ENCODE data around the gene LYPD4.
"Not testable (repeated sequence)": the region's sequence is repeated elsewhere in the genome, so short reads cannot be mapped to it uniquely, and the experiment has no call there.

LYPD4 gene

GRCh38 chr19:41876847-41877832 is 32.7 kb upstream of the LYPD4 start, which contains the start of gene CD79A:
TSS of gene CD79A (plus strand) at chr19:41877279. CDS start at chr19:41877305, 26 bp downstream.
- peak; percentile 85 for DNase-seq
- in situ Hi-C loops (cut with MboI; ENCODE audit: low pct_unique_long_range_greater_than_20kb, low sequenced_read_pairs) = loop anchor here (10.0 kb wide), 1 partner anchor 68 kb away; no protein-coding TSS in a partner anchor

GRCh38 chr19:41875973-41876372 is 31.5 kb upstream of the LYPD4 start:
- DNase-seq = not testable (repeated sequence)
- in situ Hi-C loops (cut with MboI; ENCODE audit: low pct_unique_long_range_greater_than_20kb, low sequenced_read_pairs) = loop anchor here (10.0 kb wide), 1 partner anchor 69 kb away; no protein-coding TSS in a partner anchor

GRCh38 chr19:41872775-41873647 is 28.5 kb upstream of the LYPD4 start:
- peak; percentile 88 for DNase-seq
- in situ Hi-C loops (cut with MboI; ENCODE audit: low pct_unique_long_range_greater_than_20kb, low sequenced_read_pairs) = loop anchor here (10.0 kb wide), 1 partner anchor 72 kb away; no protein-coding TSS in a partner anchor

GRCh38 chr19:41872384-41872774 is 27.9 kb upstream of the LYPD4 start:
- no peak for DNase-seq
- in situ Hi-C loops (cut with MboI; ENCODE audit: low pct_unique_long_range_greater_than_20kb, low sequenced_read_pairs) = loop anchor here (10.0 kb wide), 1 partner anchor 72 kb away; no protein-coding TSS in a partner anchor

GRCh38 chr19:41871573-41872383 is 27.3 kb upstream of the LYPD4 start:
- peak; percentile 93 for DNase-seq
- in situ Hi-C loops (cut with MboI; ENCODE audit: low pct_unique_long_range_greater_than_20kb, low sequenced_read_pairs) = loop anchor here (10.0 kb wide), 1 partner anchor 73 kb away; no protein-coding TSS in a partner anchor

GRCh38 chr19:41870401-41870873 is 26.0 kb upstream of the LYPD4 start:
- DNase-seq = peak; percentile 54
- in situ Hi-C loops (cut with MboI; ENCODE audit: low pct_unique_long_range_greater_than_20kb, low sequenced_read_pairs) = loop anchor here (10.0 kb wide), 1 partner anchor 74 kb away; no protein-coding TSS in a partner anchor

- DNase-seq = no peak
- in situ Hi-C loops (cut with MboI; ENCODE audit: low pct_unique_long_range_greater_than_20kb, low sequenced_read_pairs) = no loop called here
Measured at GRCh38 chr19:41869374-41869955, 25.0 kb upstream of the LYPD4 start.

- in situ Hi-C loops (cut with MboI; ENCODE audit: low pct_unique_long_range_greater_than_20kb, low sequenced_read_pairs) = no loop called here
- no peak for DNase-seq
Measured at GRCh38 chr19:41868989-41869300, 24.5 kb upstream of the LYPD4 start.

- no peak for DNase-seq
- in situ Hi-C loops (cut with MboI; ENCODE audit: low pct_unique_long_range_greater_than_20kb, low sequenced_read_pairs) = no loop called here
Measured at GRCh38 chr19:41868120-41868988, 23.9 kb upstream of the LYPD4 start.

GRCh38 chr19:41866284-41866683 is 21.8 kb upstream of the LYPD4 start:
- no peak for DNase-seq
- in situ Hi-C loops (cut with MboI; ENCODE audit: low pct_unique_long_range_greater_than_20kb, low sequenced_read_pairs) = no loop called here

GRCh38 chr19:41864374-41864773 is 19.9 kb upstream of the LYPD4 start:
- in situ Hi-C loops (cut with MboI; ENCODE audit: low pct_unique_long_range_greater_than_20kb, low sequenced_read_pairs) = no loop called here
- no peak for DNase-seq

GRCh38 chr19:41863209-41863931 is 18.9 kb upstream of the LYPD4 start:
- in situ Hi-C loops (cut with MboI; ENCODE audit: low pct_unique_long_range_greater_than_20kb, low sequenced_read_pairs) = no loop called here
- DNase-seq = peak; percentile 60

GRCh38 chr19:41862445-41862986 is 18.0 kb upstream of the LYPD4 start:
- peak; percentile 10 for DNase-seq
- in situ Hi-C loops (cut with MboI; ENCODE audit: low pct_unique_long_range_greater_than_20kb, low sequenced_read_pairs) = no loop called here

GRCh38 chr19:41861846-41862245 is 17.4 kb upstream of the LYPD4 start:
- in situ Hi-C loops (cut with MboI; ENCODE audit: low pct_unique_long_range_greater_than_20kb, low sequenced_read_pairs) = no loop called here
- no peak for DNase-seq

- in situ Hi-C loops (cut with MboI; ENCODE audit: low pct_unique_long_range_greater_than_20kb, low sequenced_read_pairs) = no loop called here
- DNase-seq = peak; percentile 28
Measured at GRCh38 chr19:41861116-41861768, 16.8 kb upstream of the LYPD4 start.

Data from KBM-7 (cell line).